Myocyte (in vitro differentiated cells): Measurements from ENCODE around the gene RPRD1B. TPM values are rescaled to one million over a fixed set of nuclear protein-coding genes. Genes with fewer than 3 reads are reported as not detected.

Source experiments
- DNase-seq: peaks from one replicate; pipeline ENCODE4 v3.0.0-alpha.2; 2012; ENCODE audit warnings: low read depth
- total RNA-seq: library from RNA; depleted of rRNA; stranded (reverse); fragments of >200 nt; gene quantifications from 2 replicates; pipeline ENCODE4 v1.2.3, GENCODE V29; 2014

Gene RPRD1B
- total RNA-seq, 1 donor from 2014 or later: 24.3 TPM

DNA sequence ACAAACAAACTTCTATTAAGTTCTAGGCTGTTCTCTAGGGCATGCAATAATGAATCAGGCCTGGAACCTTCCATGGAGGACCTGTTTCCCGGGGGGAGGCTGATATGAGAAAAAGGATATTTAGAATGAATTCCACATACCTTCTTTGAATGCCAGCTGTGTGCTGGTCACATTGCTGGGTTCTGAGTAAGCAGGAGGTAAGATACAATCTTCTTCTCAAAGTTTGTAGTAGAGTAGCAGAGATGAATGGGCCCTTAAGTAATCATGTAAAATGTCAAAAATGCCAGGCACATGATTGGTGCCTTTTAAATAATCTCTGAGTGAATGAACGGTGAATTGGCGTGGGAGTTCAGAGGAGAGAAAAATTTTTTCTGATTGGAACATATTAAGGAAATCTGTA, 84.1 kb downstream of the RPRD1B start:
- DNase-seq: no peak

DNA sequence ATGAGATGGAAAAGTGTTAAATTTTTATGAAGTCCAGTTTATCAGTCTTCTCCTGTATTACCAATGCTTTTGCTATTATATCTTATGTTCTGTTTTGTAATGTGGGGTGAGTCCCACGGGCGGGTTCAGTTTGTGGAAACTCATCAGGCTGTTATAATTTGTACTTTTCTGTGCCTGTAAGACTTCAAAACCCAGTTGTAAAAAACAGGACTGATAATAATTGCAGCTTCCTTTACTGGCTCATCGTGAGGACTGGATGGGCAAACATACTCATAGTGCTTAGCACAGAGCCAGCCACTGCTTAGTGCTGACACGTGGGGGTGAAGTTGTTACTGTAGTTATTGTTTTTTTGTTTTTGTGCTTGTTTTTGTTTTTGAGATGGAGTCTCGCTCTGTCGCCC, 85.9 kb downstream of the RPRD1B start:
- no peak for DNase-seq

DNA sequence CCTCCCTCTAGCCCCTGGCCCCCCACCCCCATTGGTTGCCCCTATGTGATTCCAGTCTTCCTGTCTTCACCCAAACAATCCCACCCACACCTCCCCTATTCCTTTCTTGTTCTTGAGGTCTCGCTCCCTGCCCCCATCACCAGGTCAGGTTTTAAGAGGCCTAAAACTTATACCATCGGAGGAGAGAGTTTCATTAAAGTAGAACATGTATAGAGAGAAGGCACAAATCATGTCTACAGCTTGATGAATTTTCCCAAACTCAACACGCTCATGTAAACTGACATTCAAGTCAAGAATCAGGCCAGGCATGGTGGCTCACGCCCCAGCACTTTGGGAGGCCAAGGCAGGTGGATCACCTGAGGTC, 87.1 kb downstream of the RPRD1B start:
- DNase-seq: no peak

- DNase-seq: no peak
Observed at GRCh38 chr20:38121741-38122140, 88.2 kb downstream of the RPRD1B start.

- no peak for DNase-seq
Observed at GRCh38 chr20:38123021-38123587, 89.6 kb downstream of the RPRD1B start.

- no peak for DNase-seq
Observed at GRCh38 chr20:38125157-38126056, 91.9 kb downstream of the RPRD1B start.

DNA sequence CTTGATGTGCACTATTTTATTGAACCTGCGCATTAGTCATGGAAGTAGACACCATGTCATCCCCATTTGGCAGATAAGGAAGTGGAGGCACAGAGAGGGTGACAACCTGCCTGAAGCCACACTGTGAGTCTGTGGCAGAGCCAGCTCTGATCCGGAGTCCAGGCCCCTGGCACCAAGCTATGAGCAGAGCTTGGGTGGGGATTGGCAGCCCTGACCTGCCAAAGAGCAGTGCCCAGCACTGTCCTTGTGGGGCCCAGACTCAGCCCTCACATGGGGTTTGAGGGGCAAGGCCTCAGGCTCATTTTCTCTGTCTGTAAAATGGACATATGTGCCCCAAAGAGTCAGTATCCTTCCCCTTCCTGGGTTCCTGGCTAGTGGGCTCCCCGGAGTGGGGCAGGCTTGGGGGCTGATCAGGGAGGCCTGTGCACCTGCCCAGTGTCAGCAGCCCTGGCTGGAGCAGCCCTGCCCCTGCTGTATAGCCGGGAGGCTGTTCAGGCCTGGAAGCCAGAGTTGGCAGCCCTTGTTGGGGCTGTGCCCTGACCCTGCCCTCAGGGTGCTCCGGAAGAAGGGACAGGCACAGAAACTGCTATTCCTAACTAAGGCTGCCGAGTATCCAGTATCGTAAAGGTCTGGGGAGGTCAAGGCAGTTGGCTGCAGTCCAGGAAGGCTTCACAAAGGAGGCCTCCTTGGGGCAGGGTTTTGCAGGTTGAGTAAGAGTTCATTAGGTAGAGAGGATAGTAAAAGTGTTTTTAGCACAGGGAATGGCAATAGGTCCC, 92.8 kb downstream of the RPRD1B start:
- DNase-seq: no peak

DNA sequence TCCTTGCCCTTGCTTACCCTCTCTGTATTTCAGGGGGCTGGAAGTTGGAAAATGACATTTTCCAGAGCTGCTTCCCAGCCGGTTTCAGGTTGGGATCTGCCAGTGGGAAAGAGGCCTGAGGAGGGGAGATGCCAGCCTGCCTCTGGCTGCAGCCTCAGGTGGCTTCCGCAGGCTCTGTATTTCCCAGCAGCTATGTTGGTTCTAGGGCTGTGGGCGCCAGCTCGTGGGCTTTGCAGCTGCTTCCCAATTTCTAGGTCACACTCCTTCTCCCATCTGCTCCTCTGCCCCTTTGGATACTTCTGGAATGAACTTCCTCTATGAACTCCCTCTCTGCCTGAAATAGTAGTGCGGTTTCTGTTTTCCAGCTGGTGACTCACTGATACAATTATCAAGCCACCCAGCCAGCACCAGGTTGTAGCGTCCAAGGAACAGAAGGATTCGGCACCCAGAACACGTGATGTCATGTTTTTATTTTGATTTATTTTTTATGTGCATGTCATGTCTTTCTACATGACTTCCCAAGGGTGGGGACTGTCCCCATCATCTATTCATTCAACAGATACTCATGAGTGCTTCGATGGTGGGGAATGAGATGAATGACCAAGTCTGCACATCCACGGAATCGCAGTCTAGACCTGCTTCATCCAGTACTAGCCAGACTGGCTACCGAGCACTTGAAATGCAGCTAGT, 93.5 kb downstream of the RPRD1B start:
- DNase-seq: peak; percentile 96

DNA sequence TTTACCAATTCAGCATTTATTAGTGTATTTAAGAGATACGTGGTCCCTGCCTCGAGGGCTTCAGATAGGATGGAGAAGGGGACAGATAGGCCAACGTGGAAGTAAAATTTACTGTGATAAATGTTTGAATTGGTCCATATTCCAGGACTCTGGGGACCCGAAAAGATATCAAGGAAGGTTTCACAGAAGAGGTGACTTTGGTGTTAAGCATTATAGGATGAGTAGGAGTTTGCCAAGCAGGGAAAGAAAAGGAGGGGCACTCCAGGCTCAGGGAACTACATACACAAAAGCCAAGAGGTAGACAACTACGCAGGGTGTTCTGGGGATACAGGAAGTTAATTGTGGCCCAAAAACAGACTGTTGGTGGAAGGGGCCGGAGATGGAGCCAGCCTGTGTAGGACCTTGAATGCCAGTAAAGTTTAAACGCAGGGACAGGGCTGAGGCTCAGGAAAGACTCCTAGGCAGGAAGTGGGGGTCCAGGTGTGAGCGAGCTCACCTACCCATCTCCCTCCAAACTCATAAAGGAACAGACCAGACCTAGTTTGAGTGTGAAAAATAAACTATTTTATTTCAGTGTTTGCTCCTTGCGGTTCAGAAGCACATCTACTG, 94.5 kb downstream of the RPRD1B start:
- no peak for DNase-seq

- no peak for DNase-seq
Observed at GRCh38 chr20:38128691-38129090, 95.1 kb downstream of the RPRD1B start.

GRCh38 chr20:38129248-38129865, 95.8 kb downstream of the RPRD1B start:
- no peak for DNase-seq

- DNase-seq: no peak
Observed at GRCh38 chr20:38129893-38130609, 96.5 kb downstream of the RPRD1B start.

DNA sequence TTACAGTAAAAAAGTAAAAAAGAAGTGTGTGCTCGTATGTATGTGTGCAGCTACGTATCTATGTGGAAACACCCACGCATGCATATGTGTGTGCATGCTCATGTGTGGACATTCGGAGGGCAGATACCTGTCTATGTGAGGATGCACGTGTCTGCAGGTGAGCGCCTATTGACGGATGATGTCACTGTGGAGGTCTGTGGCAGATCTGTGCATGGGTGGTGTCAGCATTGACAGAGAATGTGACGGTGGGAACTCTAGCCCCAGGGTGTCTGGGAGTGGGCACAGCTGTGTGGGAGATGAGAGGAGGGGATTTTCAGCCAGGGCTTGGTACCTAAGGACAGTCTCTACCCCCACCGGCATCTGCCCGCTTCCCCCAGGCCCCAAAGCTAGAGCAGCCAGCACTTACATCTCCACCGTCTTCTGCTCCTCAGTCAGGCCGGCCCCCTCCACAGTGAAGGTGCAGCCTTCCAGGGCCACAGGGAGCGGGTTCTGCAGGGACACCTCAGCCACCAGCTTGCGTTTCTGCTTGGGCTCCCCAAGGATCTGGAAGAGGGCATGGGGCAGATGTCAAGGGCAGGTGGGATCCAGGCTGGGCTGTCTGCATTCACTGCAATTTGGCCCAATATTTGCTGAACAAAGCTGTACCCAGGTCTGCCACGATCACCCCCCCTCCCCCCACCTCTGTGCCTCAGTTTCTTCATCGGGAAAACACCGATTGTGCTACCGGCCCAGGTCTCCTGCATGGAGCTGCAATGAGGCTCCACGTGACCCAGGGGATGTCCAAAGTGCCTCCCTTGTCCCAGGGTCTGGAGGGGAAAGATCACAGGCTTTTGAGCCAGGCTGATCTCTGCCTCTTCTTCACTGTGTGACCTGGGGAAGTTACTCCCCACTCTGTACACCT, 97.4 kb downstream of the RPRD1B start:
- no peak for DNase-seq

DNA sequence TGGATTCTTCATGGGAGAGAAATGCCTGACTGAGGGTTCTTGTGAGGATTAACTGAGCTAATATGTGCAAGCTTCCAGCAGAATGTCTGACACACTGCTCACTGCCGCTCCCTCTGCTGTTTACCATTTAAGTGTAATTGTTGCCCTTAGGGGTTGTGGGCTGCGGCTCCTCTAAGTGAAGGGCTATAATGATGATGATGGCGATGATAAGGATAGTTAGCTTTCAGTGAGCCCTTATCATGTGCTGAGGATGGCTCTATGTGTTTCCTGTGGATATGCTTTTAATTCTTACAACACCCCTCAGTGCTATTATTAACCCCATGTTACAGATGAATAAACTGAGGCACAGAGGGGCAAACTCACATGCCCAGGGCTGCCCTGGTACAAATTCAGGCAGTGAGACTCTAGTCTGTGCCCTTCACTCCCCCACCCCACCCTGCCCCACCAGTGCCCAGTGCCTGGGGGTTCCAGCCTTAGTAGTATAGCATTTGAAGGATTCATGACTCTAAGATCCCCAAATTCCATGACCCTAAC, 98.1 kb downstream of the RPRD1B start:
- no peak for DNase-seq

DNA sequence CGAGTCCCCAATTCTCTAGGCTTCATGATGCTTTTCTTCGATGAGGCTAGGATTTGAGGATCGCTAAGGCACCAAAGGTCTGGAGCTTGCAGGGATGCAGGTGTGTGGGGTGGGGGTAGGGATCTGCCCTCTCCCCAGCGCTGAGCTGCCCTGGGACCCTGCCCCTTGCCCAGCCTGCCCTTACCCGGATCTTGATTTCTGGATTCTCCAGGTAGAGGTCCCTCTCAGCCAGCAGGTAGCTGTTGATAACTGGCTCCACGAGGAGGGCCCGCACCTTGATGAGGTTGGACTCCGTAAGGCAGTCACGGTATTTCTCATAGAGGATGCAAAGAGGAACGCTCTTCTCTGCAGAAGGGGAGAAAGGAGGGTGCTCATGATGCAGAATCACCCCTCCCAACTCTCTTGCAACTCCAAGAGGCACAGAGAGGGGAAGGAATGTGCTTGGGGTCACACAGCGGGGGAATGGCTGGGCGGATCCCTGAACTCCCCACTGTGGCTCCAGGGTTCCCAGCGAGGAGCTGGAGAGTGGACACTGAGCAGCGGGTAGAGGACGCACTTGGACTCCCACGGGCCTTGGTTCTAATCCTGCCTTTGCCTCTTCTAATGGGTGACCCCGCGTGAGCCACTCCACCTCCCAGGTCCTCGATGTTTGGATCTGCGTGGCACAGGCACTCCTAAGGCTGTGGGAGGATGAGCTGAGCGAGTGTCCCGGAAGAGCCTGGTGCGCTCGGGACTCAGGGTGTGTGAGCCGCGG, 98.8 kb downstream of the RPRD1B start:
- no peak for DNase-seq

DNA sequence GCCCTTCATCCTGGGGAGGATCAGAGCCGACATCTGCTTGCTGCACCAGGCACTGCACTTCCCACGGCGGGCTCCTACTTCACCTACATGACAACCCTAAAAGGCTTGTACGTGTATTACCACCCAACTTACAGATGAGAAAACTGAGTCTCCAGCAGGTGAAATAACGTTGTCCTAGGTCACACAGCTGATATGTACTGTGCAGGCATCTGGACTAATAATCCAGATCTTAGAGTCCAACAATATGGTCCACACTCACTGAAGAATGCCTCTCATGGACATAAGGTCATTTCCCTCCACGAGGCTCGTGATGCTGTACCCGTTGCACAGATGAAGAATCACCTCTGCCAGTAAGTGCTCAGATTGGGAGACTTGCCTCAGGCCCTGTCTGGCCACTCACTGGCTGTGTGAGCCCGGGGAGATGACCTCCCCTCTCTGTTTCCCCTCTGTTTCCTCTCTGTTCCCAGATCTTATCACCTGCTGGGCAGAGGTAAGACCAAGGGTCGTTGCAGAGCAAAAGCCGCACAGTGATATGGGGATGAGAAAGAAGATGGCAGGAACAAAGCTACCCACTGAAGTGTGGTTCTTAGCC, 99.5 kb downstream of the RPRD1B start:
- DNase-seq: no peak

GRCh38 chr20:38133680-38134426, 100.3 kb downstream of the RPRD1B start:
- no peak for DNase-seq
